Prostate gland (tissue), 2 donors: ENCODE data around the gene CCDC73.

ENCODE experiments used
- POLR2A ChIP-seq: fragments of 450-650 bp; IDR thresholded peaks from one replicate; pipeline ENCODE4 v1.6.1; 2016; ENCODE audit warnings: antibody characterized with exemption, mild to moderate bottlenecking
- POLR2AphosphoS5 ChIP-seq: sonication (generic); formaldehyde crosslinking; IDR thresholded peaks from one replicate; pipeline ENCODE4 v1.6.1; 2017; ENCODE audit warnings: antibody characterized with exemption
- TF ChIP-seq, protein P1 (sequence below), 4 experiments: fragments of 200-600 bp in 2 of 4; fragments of 450-650 bp in 2 of 4; sonication (generic) in 2 of 4; IDR thresholded peaks; 1 replicate in 3 of 4; 2 replicates in 1 of 4; pipeline ENCODE4 v1.5.1; 2016 to 2019; ENCODE audit warnings: antibody characterized with exemption in 4 of 4, mild to moderate bottlenecking in 2 of 4, moderate library complexity in 2 of 4

DNA sequence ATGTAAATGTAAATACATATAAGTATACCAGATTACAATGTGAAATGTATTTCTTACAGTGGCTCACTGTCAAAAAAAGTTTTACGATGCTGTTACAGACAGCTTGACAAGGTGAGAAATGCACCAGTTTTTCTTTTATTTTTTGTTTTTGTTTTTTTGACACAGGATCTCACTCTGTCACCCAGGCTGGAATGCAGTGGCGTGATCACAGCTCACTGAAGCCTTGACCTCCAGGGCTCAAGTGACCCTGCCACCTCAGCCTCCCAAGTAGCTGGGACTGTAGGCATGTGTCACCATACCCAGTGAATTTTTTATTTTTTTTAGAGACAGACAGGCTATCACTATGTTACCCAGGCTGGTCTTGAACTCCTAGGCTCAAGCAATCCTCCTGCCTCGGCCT lies 9.2 kb downstream of the CCDC73 start:
- TF ChIP-seq, protein P1, sequence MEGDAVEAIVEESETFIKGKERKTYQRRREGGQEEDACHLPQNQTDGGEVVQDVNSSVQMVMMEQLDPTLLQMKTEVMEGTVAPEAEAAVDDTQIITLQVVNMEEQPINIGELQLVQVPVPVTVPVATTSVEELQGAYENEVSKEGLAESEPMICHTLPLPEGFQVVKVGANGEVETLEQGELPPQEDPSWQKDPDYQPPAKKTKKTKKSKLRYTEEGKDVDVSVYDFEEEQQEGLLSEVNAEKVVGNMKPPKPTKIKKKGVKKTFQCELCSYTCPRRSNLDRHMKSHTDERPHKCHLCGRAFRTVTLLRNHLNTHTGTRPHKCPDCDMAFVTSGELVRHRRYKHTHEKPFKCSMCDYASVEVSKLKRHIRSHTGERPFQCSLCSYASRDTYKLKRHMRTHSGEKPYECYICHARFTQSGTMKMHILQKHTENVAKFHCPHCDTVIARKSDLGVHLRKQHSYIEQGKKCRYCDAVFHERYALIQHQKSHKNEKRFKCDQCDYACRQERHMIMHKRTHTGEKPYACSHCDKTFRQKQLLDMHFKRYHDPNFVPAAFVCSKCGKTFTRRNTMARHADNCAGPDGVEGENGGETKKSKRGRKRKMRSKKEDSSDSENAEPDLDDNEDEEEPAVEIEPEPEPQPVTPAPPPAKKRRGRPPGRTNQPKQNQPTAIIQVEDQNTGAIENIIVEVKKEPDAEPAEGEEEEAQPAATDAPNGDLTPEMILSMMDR (IDR thresholded peaks at IDR 0.05), result no peak
- TF ChIP-seq POLR2A (no peak), POLR2AphosphoS5 (no peak)
